DMS 273 (cell line): ENCODE measurements around the gene LIAS.

Experiments used
- DNase-seq: peaks from one replicate; lab custom pipeline; 2025; ENCODE audit not compliant: unreplicated experiment; lab: John Stamatoyannopoulos, UW

The LIAS gene

GRCh38 chr4:39527296-39528060 lies 68.6 kb downstream of the LIAS start, which contains the start of gene UGDH:
Gene UGDH, minus strand, starts transcription at chr4:39527439. Its CDS starts 5,927 bp downstream, at chr4:39521512.
- peak; percentile 98 for DNase-seq

- peak; percentile 66 for DNase-seq
Observed at GRCh38 chr4:39528061-39528465, 69.2 kb downstream of the LIAS start.
